K562 (cell line): ENCODE results near the gene CCL19. TPM values are rescaled to one million over a fixed set of nuclear protein-coding genes. Genes with fewer than 3 reads are reported as not detected.
A peak's percentile ranks its signal among the peaks of the same experiment; 100 is the strongest.

Source experiments
- ATAC-seq: fragments of 200-7000 bp; cut with Tn5 transposase; 3 replicates; pipeline ENCODE4 v1.9.1; 2020; ENCODE audit warnings: moderate library complexity
- BruUV-seq: library from RNA; stranded (reverse); fragments of 400-500 nt; replicated peaks from 2 replicates; lab custom pipeline; 2021; lab: Mats Ljungman, UMichigan
- CTCF ChIA-PET: fragments of 300-600 bp; formaldehyde crosslinking; extraction: SDS; loops from one replicate; lab custom pipeline; 2021; ENCODE audit warnings: low intra/inter-chr PET ratio; lab: Yijun Ruan, JAX
- POLR2A ChIA-PET: fragments of 300-600, 350-650 bp; sonication (Branson Sonifier 250); formaldehyde crosslinking; extraction: SDS; loops from one replicate; lab custom pipeline; 2021; ENCODE audit warnings: antibody characterized with exemption, inconsistent platforms; lab: Yijun Ruan, JAX
- DNase-seq, 4 experiments: peaks; one replicate each; pipeline versions ENCODE4 v3.0.0 to v3.0.0-alpha.2; 2011 to 2018; ENCODE audit warnings: low spot score in 3 of 4, mixed read lengths in 3 of 4; ENCODE audit errors: extremely low read depth in 1 of 4
- FAIRE-seq: peaks from 2 replicates; lab custom pipeline; 2011; peaks lifted over from hg19 to GRCh38; lab: Jason Lieb, UNC
- H2AFZ ChIP-seq: 2 replicates; pipeline ENCODE4 v1.6.0; 2011; ENCODE audit warnings: low read depth, low read length, control low read depth, inconsistent platforms
- H3K27ac ChIP-seq: fragments of 200-600 bp; 3 replicates; pipeline ENCODE4 v1.8.0; 2011; ENCODE audit warnings: low read depth, mild to moderate bottlenecking, control low read depth, inconsistent platforms, low read length, moderate library complexity, mixed read lengths; ENCODE audit errors: extremely low read depth
- H3K27me3 ChIP-seq, 2 experiments: fragments of 300-600 bp in 1 of 2; 2 replicates in 1 of 2; 3 replicates in 1 of 2; pipeline versions ENCODE4 v1.6.0 to v1.8.0; 2011; ENCODE audit warnings: inconsistent platforms in 2 of 2, low read length in 2 of 2, mild to moderate bottlenecking in 1 of 2, mixed read lengths in 1 of 2, moderate library complexity in 1 of 2; ENCODE audit not compliant: control insufficient read depth in 2 of 2, insufficient read depth in 2 of 2
- H3K36me3 ChIP-seq: fragments of 300-600 bp; 3 replicates; pipeline ENCODE4 v1.8.0; 2011; ENCODE audit warnings: mild to moderate bottlenecking, low read length, inconsistent platforms; ENCODE audit not compliant: control insufficient read depth, insufficient read depth
- H3K4me1 ChIP-seq, 2 experiments: fragments of 200-600 bp in 1 of 2; replicated peaks in 1 of 2; 2 replicates in 1 of 2; 3 replicates in 1 of 2; pipeline versions ENCODE4 v1.5.1 to v1.8.0; 2011; ENCODE audit warnings: inconsistent platforms in 2 of 2, low read length in 2 of 2, mild to moderate bottlenecking in 1 of 2, mixed read lengths in 1 of 2, moderate library complexity in 1 of 2; ENCODE audit not compliant: control insufficient read depth in 2 of 2, insufficient read depth in 2 of 2
- H3K4me2 ChIP-seq: 2 replicates; pipeline ENCODE4 v1.6.1; 2011; ENCODE audit warnings: low read length, control low read depth, inconsistent platforms, mixed read lengths; ENCODE audit not compliant: insufficient read depth
- H3K4me3 ChIP-seq: fragments of 200-600 bp; sonication (generic), shearing (Covaris generic); 2 replicates; pipeline ENCODE4 v1.5.1; 2016; ENCODE audit warnings: control low read depth, inconsistent platforms
- H3K79me2 ChIP-seq: fragments of 200-600 bp; 3 replicates; pipeline ENCODE4 v1.8.0; 2011; ENCODE audit warnings: low read length, inconsistent platforms; ENCODE audit not compliant: control insufficient read depth, insufficient read depth
- H3K9ac ChIP-seq, 2 experiments: 2 replicates each; pipeline versions ENCODE4 v1.6.0 to v1.6.1; 2011; ENCODE audit warnings: low read depth in 2 of 2, low read length in 2 of 2, control low read depth in 1 of 2, inconsistent platforms in 1 of 2, mild to moderate bottlenecking in 1 of 2, mixed read lengths in 1 of 2; ENCODE audit not compliant: insufficient read depth in 1 of 2
- H3K9me1 ChIP-seq: one replicate; pipeline ENCODE4 v1.6.0; 2011; ENCODE audit warnings: inconsistent platforms, mild to moderate bottlenecking, low read length, moderate library complexity; ENCODE audit not compliant: control insufficient read depth, insufficient read depth
- H3K9me3 ChIP-seq: replicated peaks from 2 replicates; pipeline ENCODE4 v1.5.1; 2011; ENCODE audit warnings: low read depth, low read length, inconsistent platforms; ENCODE audit not compliant: control insufficient read depth, insufficient read depth
- H4K20me1 ChIP-seq: replicated peaks from 2 replicates; pipeline ENCODE4 v1.6.1; 2011; ENCODE audit warnings: low read length, inconsistent platforms, mixed read lengths; ENCODE audit not compliant: control insufficient read depth, insufficient read depth
- ATF1 ChIP-seq, 2 experiments: fragments of 450-650 bp in 1 of 2; IDR thresholded peaks; 2 replicates each; pipeline ENCODE4 v1.6.1; 2016; ENCODE audit warnings: missing compliant biosample characterization in 1 of 2, missing genetic modification characterization in 1 of 2
- BRD9 ChIP-seq: fragments of 450-650 bp; IDR thresholded peaks from 2 replicates; pipeline ENCODE4 v1.6.1; 2018; ENCODE audit warnings: low read depth; ENCODE audit not compliant: partially characterized antibody
- CREB5 ChIP-seq: fragments of 250-450 bp; sonication (Bioruptor Pico); IDR thresholded peaks from 2 replicates; pipeline ENCODE4 v1.5.0; 2020; ENCODE audit warnings: mild to moderate bottlenecking
- NR3C1 ChIP-seq: sonication (generic); formaldehyde crosslinking; IDR thresholded peaks from 2 replicates; pipeline ENCODE4 v1.8.1; 2022; ENCODE audit warnings: missing genetic modification reagents
- TEAD1 ChIP-seq, 2 experiments: fragments of 450-650 bp in 1 of 2; sonication (generic) in 1 of 2; formaldehyde crosslinking; IDR thresholded peaks; 2 replicates each; pipeline versions ENCODE4 v1.4.0 to v1.8.0; 2020 to 2022; ENCODE audit warnings: mild to moderate bottlenecking in 2 of 2, missing genetic modification reagents in 1 of 2
- ZBTB5 ChIP-seq: fragments of 450-650 bp; IDR thresholded peaks from 2 replicates; pipeline ENCODE4 v1.6.1; 2017; ENCODE audit warnings: antibody characterized with exemption
- WGBS: fragments of 100-300 bp; shearing (Covaris generic); methylation state at CpG from one replicate; pipeline ENCODE4 v1.1.6; 2016; ENCODE audit warnings: low coverage, mixed read lengths; ENCODE audit not compliant: insufficient coverage; ENCODE audit errors: missing lambda C conversion rate; 5-methylcytosine and 5-hydroxymethylcytosine counted together
- in situ Hi-C: fragments of 300-500 bp; cut with MboI; formaldehyde crosslinking; loops from 4 replicates; pipeline ENCODE4 v1.15.0; 2018; ENCODE audit warnings: inconsistent platforms, mixed read lengths
- intact Hi-C: fragments of 100-400 bp; cut with micrococcal nuclease; formaldehyde crosslinking; loops from 2 replicates; pipeline ENCODE4 v1.14.2; 2022
- polyA plus RNA-seq, 8 experiments: library from polyadenylated mRNA; depleted of rRNA in 4 of 8; stranded (reverse) in 5 of 8; unstranded in 3 of 8; fragments of >200 nt; fragmentation: Nextera tagmentation in 2 of 8; fragmentation: Illumina TruSeq in 1 of 8; extraction: Ambion mirVana in 2 of 8; extraction: Trizol in 1 of 8; gene quantifications; 2 replicates each; pipeline versions ENCODE4 v1.2.1 to v1.2.3, GENCODE V29; 2011 to 2014; ENCODE audit warnings: inconsistent platforms in 1 of 8, missing spikeins in 1 of 8
- total RNA-seq, 7 experiments: library from RNA; depleted of rRNA in 6 of 7; stranded (reverse); fragments of >200 nt in 6 of 7; fragmentation: Illumina TruSeq in 2 of 7; extraction: Trizol in 2 of 7; gene quantifications; 2 replicates each; pipeline versions ENCODE4 v1.2.1 to v1.2.3, GENCODE V29; 2011 to 2021; ENCODE audit warnings: low replicate concordance in 1 of 7
- TF ChIP-seq, protein P1 (sequence below): fragments of 450-650 bp; IDR thresholded peaks from 2 replicates; pipeline ENCODE4 v1.6.1; 2016; ENCODE audit warnings: borderline replicate concordance
- TF ChIP-seq, protein P2 (sequence below), 2 experiments: fragments of 450-650 bp; conservative IDR thresholded peaks; 2 replicates each; pipeline ENCODE4 v1.6.1; 2017; ENCODE audit warnings: mild to moderate bottlenecking in 2 of 2, moderate library complexity in 2 of 2
- TF ChIP-seq, protein P3 (sequence below): fragments of 450-650 bp; conservative IDR thresholded peaks from 2 replicates; pipeline ENCODE4 v1.6.1; 2016; ENCODE audit warnings: missing genetic modification characterization, low read depth, mild to moderate bottlenecking, control low read depth, missing compliant biosample characterization

CCL19 gene
- total and polyA plus RNA-seq, 9 of the 15 experiments (the other 6 are each of a cell fraction or from before 2014, with no cell fraction given): not detected

GRCh38 chr9:34652602-34653000 lies 38.5 kb downstream of the CCL19 start (continued):
- TF ChIP-seq, protein P1, sequence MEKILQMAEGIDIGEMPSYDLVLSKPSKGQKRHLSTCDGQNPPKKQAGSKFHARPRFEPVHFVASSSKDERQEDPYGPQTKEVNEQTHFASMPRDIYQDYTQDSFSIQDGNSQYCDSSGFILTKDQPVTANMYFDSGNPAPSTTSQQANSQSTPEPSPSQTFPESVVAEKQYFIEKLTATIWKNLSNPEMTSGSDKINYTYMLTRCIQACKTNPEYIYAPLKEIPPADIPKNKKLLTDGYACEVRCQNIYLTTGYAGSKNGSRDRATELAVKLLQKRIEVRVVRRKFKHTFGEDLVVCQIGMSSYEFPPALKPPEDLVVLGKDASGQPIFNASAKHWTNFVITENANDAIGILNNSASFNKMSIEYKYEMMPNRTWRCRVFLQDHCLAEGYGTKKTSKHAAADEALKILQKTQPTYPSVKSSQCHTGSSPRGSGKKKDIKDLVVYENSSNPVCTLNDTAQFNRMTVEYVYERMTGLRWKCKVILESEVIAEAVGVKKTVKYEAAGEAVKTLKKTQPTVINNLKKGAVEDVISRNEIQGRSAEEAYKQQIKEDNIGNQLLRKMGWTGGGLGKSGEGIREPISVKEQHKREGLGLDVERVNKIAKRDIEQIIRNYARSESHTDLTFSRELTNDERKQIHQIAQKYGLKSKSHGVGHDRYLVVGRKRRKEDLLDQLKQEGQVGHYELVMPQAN: peak; percentile 12
- TF ChIP-seq, protein P2, sequence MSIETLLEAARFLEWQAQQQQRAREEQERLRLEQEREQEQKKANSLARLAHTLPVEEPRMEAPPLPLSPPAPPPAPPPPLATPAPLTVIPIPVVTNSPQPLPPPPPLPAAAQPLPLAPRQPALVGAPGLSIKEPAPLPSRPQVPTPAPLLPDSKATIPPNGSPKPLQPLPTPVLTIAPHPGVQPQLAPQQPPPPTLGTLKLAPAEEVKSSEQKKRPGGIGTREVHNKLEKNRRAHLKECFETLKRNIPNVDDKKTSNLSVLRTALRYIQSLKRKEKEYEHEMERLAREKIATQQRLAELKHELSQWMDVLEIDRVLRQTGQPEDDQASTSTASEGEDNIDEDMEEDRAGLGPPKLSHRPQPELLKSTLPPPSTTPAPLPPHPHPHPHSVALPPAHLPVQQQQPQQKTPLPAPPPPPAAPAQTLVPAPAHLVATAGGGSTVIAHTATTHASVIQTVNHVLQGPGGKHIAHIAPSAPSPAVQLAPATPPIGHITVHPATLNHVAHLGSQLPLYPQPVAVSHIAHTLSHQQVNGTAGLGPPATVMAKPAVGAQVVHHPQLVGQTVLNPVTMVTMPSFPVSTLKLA (conservative IDR thresholded peaks at IDR 0.05): peak; percentile 42 to 59; a peak in 3 of 4 replicates
- TF ChIP-seq, all 486 proteins: peak for 5

DNA sequence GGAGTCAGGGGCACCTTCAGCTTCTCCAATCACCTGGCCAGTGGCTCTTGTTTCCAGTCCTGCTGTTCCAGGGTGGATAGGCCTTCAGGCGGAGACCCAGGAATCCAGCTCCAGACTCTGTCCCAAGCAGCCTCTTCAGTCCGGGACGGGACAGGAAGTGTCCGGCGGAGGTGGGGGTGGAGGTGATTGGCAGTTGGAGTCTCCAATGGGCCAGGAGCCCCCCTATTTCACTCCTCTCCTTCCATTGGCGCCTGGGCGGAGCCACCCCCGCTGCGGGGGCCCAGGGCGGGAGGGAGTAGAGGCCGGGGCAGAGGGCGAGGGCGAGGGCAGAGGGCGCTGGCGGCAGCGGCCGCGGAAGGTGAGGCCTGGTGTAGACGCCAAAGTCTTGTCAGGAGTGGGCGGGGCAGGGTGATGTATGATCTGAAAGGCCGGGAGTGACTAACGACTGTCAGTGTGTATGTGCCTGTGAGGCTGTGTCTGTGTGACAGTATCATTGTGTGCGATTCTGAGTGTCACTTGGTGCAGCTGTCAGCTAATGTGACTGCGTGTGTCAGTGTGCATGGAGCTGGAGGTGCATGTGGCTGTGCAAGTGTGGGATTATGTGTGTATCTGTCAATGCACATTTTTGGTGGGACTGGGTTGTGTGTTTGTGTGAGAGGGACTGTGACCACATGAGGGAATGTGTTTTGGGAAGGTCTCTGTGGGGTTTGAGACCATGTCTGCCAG lies 39.0 kb downstream of the CCL19 start, which contains the start of gene IL11RA:
IL11RA (plus strand) TSS at position 310 of the 726 bp plus-strand sequence. CDS start 3,033 bp downstream, outside the sequence.
- Histone ChIP-seq H3K27me3 (no peaks in the 10 kb centered on the region), H2AFZ (peak within 1 kb of the TSS; percentile 76), H3K9ac (peak within 1 kb of the TSS; percentile 47 to 87), H3K79me2 (peaks cover 17% of the 10 kb centered on the region), H3K9me3 (no peaks in the 10 kb centered on the region), H3K36me3 (peaks cover 27% of the 10 kb centered on the region; the same call in 2 of the 3 replicates), H4K20me1 (no peaks in the 10 kb centered on the region), H3K27ac (peak within 1 kb of the TSS; percentile 72), H3K4me3 (peak within 1 kb of the TSS; percentile 34), H3K9me1 (peaks cover 7% of the 10 kb centered on the region), H3K4me2 (peak within 1 kb of the TSS; percentile 98), H3K4me1 (peaks cover 40 to 53% of the 10 kb centered on the region in 2 experiments)
- ChIA-PET POLR2A (interaction anchor here (0.6 to 2.6 kb wide), 8 partner anchors 9 to 118 kb away, joined by 3 to 13 read pairs (median 4); partner anchors contain the start of genes DCTN3 and SIGMAR1), CTCF (interaction anchor here (0.8 kb wide), 1 partner anchor 50 kb away, joined by 3 read pairs; no protein-coding TSS in a partner anchor)
- 0% methylated on average over 12 of the region's 24 CpGs for WGBS
- ATAC-seq (peak; percentile 89), DNase-seq (peak; percentile 94 to 96 (median 94)), FAIRE-seq (peak; percentile 97)
- intact Hi-C loops (no loop called here), in situ Hi-C loops (no loop called here)
- BruUV-seq: no TSS peak
- TF ChIP-seq ATF1 (CRISPR knock-in tag; IDR thresholded peaks at IDR 0.05) (no peak), ATF1 (tag; IDR thresholded peaks at IDR 0.05) (peak; percentile 71; the same call in 1 of the 2 replicates), NR3C1 (no peak), BRD9 (no peak), CREB5 (CRISPR knock-in tag) (no peak), ZBTB5 (no peak), TEAD1 (CRISPR knock-in tag; IDR thresholded peaks at IDR 0.05) (no peak)
- TF ChIP-seq, protein P3, sequence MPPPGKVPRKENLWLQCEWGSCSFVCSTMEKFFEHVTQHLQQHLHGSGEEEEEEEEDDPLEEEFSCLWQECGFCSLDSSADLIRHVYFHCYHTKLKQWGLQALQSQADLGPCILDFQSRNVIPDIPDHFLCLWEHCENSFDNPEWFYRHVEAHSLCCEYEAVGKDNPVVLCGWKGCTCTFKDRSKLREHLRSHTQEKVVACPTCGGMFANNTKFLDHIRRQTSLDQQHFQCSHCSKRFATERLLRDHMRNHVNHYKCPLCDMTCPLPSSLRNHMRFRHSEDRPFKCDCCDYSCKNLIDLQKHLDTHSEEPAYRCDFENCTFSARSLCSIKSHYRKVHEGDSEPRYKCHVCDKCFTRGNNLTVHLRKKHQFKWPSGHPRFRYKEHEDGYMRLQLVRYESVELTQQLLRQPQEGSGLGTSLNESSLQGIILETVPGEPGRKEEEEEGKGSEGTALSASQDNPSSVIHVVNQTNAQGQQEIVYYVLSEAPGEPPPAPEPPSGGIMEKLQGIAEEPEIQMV: no peak
